ENCODE results near the gene UPP2. TPM values are rescaled to one million over a fixed set of nuclear protein-coding genes. Genes with fewer than 3 reads are reported as not detected.

The UPP2 gene
- total and polyA plus RNA-seq, 2 of the 13 experiments (the other 11 are each of a cell fraction or from before 2014, with no cell fraction given) = 0.07 to 0.28 TPM

DNA sequence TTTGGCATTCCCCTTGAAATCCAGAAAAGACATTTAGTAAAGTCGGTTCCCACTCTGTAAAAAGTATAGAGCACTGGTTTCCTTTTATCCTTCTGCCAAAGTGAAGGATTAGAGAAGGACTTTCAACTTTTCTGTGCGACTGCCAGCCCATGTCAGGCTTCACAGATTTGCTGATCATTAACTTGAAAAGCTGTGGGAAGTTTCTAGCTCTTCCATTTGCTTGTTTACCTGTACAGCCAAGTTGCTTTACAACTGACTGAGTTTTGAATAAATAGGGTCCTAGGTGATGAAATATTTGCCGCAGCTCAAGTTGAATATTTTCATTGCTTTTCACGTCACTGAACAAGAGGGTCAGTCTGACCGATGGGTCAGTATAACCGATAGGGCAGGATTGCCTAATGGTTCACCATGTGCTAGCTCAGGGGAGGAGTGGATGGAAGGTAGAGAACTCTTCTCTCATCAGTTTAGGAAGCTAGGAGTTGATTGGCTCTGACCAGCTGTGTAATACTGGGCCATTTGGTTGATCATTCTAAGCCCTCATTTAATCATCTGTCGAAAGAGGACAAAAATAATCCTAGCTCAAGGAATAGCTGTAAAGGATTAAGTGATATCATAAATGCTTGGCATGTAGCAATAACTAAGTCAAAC is 30.4 kb downstream of the UPP2 start (continued):
- TF ChIP-seq, protein P1, sequence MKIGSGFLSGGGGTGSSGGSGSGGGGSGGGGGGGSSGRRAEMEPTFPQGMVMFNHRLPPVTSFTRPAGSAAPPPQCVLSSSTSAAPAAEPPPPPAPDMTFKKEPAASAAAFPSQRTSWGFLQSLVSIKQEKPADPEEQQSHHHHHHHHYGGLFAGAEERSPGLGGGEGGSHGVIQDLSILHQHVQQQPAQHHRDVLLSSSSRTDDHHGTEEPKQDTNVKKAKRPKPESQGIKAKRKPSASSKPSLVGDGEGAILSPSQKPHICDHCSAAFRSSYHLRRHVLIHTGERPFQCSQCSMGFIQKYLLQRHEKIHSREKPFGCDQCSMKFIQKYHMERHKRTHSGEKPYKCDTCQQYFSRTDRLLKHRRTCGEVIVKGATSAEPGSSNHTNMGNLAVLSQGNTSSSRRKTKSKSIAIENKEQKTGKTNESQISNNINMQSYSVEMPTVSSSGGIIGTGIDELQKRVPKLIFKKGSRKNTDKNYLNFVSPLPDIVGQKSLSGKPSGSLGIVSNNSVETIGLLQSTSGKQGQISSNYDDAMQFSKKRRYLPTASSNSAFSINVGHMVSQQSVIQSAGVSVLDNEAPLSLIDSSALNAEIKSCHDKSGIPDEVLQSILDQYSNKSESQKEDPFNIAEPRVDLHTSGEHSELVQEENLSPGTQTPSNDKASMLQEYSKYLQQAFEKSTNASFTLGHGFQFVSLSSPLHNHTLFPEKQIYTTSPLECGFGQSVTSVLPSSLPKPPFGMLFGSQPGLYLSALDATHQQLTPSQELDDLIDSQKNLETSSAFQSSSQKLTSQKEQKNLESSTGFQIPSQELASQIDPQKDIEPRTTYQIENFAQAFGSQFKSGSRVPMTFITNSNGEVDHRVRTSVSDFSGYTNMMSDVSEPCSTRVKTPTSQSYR (CRISPR knock-in tag; IDR thresholded peaks at IDR 0.05; ENCODE audit: borderline replicate concordance) = peak; percentile 40; the same call in 1 of the 2 replicates
- peak; percentile 35; the same call in 1 of the 2 replicates for TF ChIP-seq BRCA1 (CRISPR knock-in tag; IDR thresholded peaks at IDR 0.05)
- TF ChIP-seq, protein P2, sequence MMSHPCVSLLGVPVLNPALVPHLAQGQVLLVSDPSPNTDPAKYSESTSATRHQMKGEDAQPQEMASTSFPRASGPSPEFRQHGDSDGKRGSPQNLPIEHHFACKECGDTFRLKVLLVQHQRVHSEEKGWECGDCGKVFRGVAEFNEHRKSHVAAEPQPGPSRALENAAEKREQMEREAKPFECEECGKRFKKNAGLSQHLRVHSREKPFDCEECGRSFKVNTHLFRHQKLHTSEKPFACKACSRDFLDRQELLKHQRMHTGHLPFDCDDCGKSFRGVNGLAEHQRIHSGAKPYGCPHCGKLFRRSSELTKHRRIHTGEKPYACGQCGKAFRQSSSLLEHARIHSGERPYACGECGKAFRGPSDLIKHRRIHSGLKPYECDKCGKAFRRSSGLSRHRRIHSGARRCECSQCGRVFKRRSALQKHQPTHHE (CRISPR knock-in tag; IDR thresholded peaks at IDR 0.05; ENCODE audit: borderline replicate concordance) = no peak
- TF ChIP-seq MIER3 (CRISPR knock-in tag; IDR thresholded peaks at IDR 0.05; ENCODE audit: borderline replicate concordance) = 0 out of 2 replicates have a peak, but pooled peaks have one; percentile 47
- TF ChIP-seq MATR3 (CRISPR knock-in tag; IDR thresholded peaks at IDR 0.05) = no peak
- no peak for TF ChIP-seq SRSF9 (IDR thresholded peaks at IDR 0.05; ENCODE audit: borderline replicate concordance, insufficient read depth, low read depth, low read length, poor library complexity, severe bottlenecking)
- TF ChIP-seq MED8 (CRISPR knock-in tag; IDR thresholded peaks at IDR 0.05; ENCODE audit: insufficient replicate concordance) = no peak
- no peak for TF ChIP-seq ZNF432 (CRISPR knock-in tag; IDR thresholded peaks at IDR 0.05; ENCODE audit: borderline replicate concordance)
- no peak for TF ChIP-seq HNRNPH1 (optimal IDR thresholded peaks at IDR 0.05; ENCODE audit: low read depth, low read length)
- TF ChIP-seq ZBTB7B (CRISPR knock-in tag; IDR thresholded peaks at IDR 0.05) = peak; percentile 79; the same call in 1 of the 2 replicates
- TF ChIP-seq ZNF737 (CRISPR knock-in tag; IDR thresholded peaks at IDR 0.05; ENCODE audit: borderline replicate concordance) = no peak
- 0 out of 2 replicates have a peak, but pooled peaks have one; percentile 13 for TF ChIP-seq ZNF569 (CRISPR knock-in tag; IDR thresholded peaks at IDR 0.05; ENCODE audit: borderline replicate concordance)
- TF ChIP-seq, protein P3, sequence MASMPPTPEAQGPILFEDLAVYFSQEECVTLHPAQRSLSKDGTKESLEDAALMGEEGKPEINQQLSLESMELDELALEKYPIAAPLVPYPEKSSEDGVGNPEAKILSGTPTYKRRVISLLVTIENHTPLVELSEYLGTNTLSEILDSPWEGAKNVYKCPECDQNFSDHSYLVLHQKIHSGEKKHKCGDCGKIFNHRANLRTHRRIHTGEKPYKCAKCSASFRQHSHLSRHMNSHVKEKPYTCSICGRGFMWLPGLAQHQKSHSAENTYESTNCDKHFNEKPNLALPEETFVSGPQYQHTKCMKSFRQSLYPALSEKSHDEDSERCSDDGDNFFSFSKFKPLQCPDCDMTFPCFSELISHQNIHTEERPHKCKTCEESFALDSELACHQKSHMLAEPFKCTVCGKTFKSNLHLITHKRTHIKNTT (CRISPR knock-in tag; IDR thresholded peaks at IDR 0.05) = no peak
- peak; percentile 97 for TF ChIP-seq FOXA3 (CRISPR knock-in tag; IDR thresholded peaks at IDR 0.05)
- TF ChIP-seq, protein P4, sequence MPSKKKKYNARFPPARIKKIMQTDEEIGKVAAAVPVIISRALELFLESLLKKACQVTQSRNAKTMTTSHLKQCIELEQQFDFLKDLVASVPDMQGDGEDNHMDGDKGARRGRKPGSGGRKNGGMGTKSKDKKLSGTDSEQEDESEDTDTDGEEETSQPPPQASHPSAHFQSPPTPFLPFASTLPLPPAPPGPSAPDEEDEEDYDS (CRISPR knock-in tag; IDR thresholded peaks at IDR 0.05) = peak; percentile 76; the same call in 1 of the 2 replicates
- no peak for TF ChIP-seq KLF15 (CRISPR knock-in tag; IDR thresholded peaks at IDR 0.05; ENCODE audit: borderline replicate concordance)
- peak; percentile 82 for TF ChIP-seq TCF7 (IDR thresholded peaks at IDR 0.05; ENCODE audit: low read depth)
- TF ChIP-seq ZNF850 (CRISPR knock-in tag; conservative IDR thresholded peaks at IDR 0.05) = no peak
- no peak for TF ChIP-seq ZNF121 (CRISPR knock-in tag; IDR thresholded peaks at IDR 0.05)
- no peak for TF ChIP-seq RBM22 (optimal IDR thresholded peaks at IDR 0.05; ENCODE audit: low read length)
- TF ChIP-seq, protein P5, sequence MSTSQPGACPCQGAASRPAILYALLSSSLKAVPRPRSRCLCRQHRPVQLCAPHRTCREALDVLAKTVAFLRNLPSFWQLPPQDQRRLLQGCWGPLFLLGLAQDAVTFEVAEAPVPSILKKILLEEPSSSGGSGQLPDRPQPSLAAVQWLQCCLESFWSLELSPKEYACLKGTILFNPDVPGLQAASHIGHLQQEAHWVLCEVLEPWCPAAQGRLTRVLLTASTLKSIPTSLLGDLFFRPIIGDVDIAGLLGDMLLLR (CRISPR knock-in tag; IDR thresholded peaks at IDR 0.05) = no peak
- peak; percentile 32 for TF ChIP-seq ASH2L (IDR thresholded peaks at IDR 0.05; ENCODE audit: insufficient read length, low read depth, low read length)
- TF ChIP-seq, protein P6, sequence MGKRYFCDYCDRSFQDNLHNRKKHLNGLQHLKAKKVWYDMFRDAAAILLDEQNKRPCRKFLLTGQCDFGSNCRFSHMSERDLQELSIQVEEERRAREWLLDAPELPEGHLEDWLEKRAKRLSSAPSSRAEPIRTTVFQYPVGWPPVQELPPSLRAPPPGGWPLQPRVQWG (CRISPR knock-in tag; IDR thresholded peaks at IDR 0.05; ENCODE audit: borderline replicate concordance, low read depth) = no peak
